IMR-90 (cell line): ENCODE measurements around the gene MERTK. TPM values are rescaled to one million over a fixed set of nuclear protein-coding genes. Genes with fewer than 3 reads are reported as not detected.
"Not testable (repeated sequence)": the region's sequence is repeated elsewhere in the genome, so short reads cannot be mapped to it uniquely, and the experiment has no call there.

Experiments used
- ATAC-seq: fragments of 200-7000 bp; cut with Tn5 transposase; 2 replicates; pipeline ENCODE4 v1.9.1; 2020; ENCODE audit warnings: low read depth, mild to moderate bottlenecking, moderate library complexity
- BruUV-seq: library from RNA; stranded (reverse); fragments of 400-500 nt; replicated peaks from 2 replicates; lab custom pipeline; 2021; lab: Mats Ljungman, UMichigan
- CTCF ChIA-PET: fragments of 300-600 bp; formaldehyde crosslinking; extraction: SDS; loops from one replicate; lab custom pipeline; 2021; ENCODE audit warnings: antibody characterized with exemption; lab: Yijun Ruan, JAX
- POLR2A ChIA-PET: fragments of 300-600 bp; sonication (Branson Sonifier 250); formaldehyde crosslinking; loops from one replicate; lab custom pipeline; 2022; ENCODE audit warnings: antibody characterized with exemption; ENCODE audit not compliant: unreplicated experiment; lab: Charles Lee
- DNase-seq: peaks from one replicate; pipeline ENCODE4 v3.0.0; 2013
- H2AFZ ChIP-seq: replicated peaks from 2 replicates; pipeline ENCODE3; 2013; ENCODE audit warnings: low read length, mild to moderate bottlenecking; ENCODE audit not compliant: poor library complexity
- H2AK5ac ChIP-seq: 2 replicates; pipeline ENCODE4 v1.6.1; 2013; ENCODE audit warnings: low read depth, low read length, inconsistent platforms
- H2AK9ac ChIP-seq: replicated peaks from 2 replicates; pipeline ENCODE3; 2013; ENCODE audit warnings: mild to moderate bottlenecking, low read depth, low read length, moderate library complexity; ENCODE audit not compliant: poor library complexity
- H2BK120ac ChIP-seq: 2 replicates; pipeline ENCODE4 v1.6.1; 2013; ENCODE audit warnings: low read depth, low read length, inconsistent platforms
- H2BK15ac ChIP-seq: 3 replicates; pipeline ENCODE4 v1.6.1; 2013; ENCODE audit warnings: low read depth, low read length, inconsistent platforms
- H2BK20ac ChIP-seq: 2 replicates; pipeline ENCODE4 v1.6.1; 2013; ENCODE audit warnings: low read depth, mild to moderate bottlenecking, inconsistent platforms, low read length, moderate library complexity
- H2BK5ac ChIP-seq: 2 replicates; pipeline ENCODE4 v1.6.1; 2013; ENCODE audit warnings: mild to moderate bottlenecking, low read depth, low read length, inconsistent platforms; ENCODE audit not compliant: poor library complexity, severe bottlenecking
- H3K14ac ChIP-seq: replicated peaks from 2 replicates; pipeline ENCODE4 v1.6.1; 2013; ENCODE audit warnings: low read depth, low read length, inconsistent platforms
- H3K18ac ChIP-seq: 2 replicates; pipeline ENCODE4 v1.6.1; 2013; ENCODE audit warnings: low read depth, low read length, control low read depth
- H3K23ac ChIP-seq: 2 replicates; pipeline ENCODE4 v1.6.1; 2013; ENCODE audit warnings: low read depth, low read length, inconsistent platforms
- H3K27ac ChIP-seq: 2 replicates; pipeline ENCODE4 v1.5.1; 2013; ENCODE audit warnings: mild to moderate bottlenecking, control low read depth, low read length; ENCODE audit not compliant: insufficient read depth
- H3K27me3 ChIP-seq: 2 replicates; pipeline ENCODE4 v1.6.1; 2013; ENCODE audit warnings: low read length; ENCODE audit not compliant: control insufficient read depth, insufficient read depth
- H3K36me3 ChIP-seq: 2 replicates; pipeline ENCODE4 v1.6.1; 2013; ENCODE audit warnings: low read length, mixed read lengths; ENCODE audit not compliant: control insufficient read depth, insufficient read depth
- H3K4ac ChIP-seq: 2 replicates; pipeline ENCODE4 v1.6.1; 2013; ENCODE audit warnings: low read depth, low read length, inconsistent platforms
- H3K4me1 ChIP-seq: 2 replicates; pipeline ENCODE4 v1.6.1; 2013; ENCODE audit warnings: low read length, mixed read lengths; ENCODE audit not compliant: control insufficient read depth, insufficient read depth
- H3K4me2 ChIP-seq: 2 replicates; pipeline ENCODE4 v1.6.1; 2013; ENCODE audit warnings: low read depth, mild to moderate bottlenecking, control low read depth, low read length, moderate library complexity
- H3K4me3 ChIP-seq: 2 replicates; pipeline ENCODE4 v1.5.1; 2013; ENCODE audit warnings: low read depth, mild to moderate bottlenecking, control low read depth, low read length, moderate library complexity; ENCODE audit not compliant: insufficient read depth
- H3K56ac ChIP-seq: 2 replicates; pipeline ENCODE4 v1.6.1; 2013; ENCODE audit warnings: low read length, inconsistent platforms; ENCODE audit not compliant: insufficient read depth; ENCODE audit errors: extremely low read depth
- H3K79me1 ChIP-seq, 2 experiments: 2 replicates each; pipeline ENCODE4 v1.6.1; 2013; ENCODE audit warnings: low read length in 2 of 2, inconsistent platforms in 1 of 2, low read depth in 1 of 2
- H3K9ac ChIP-seq: 2 replicates; pipeline ENCODE4 v1.6.1; 2013; ENCODE audit warnings: low read depth, low read length, control low read depth
- H3K9me1 ChIP-seq: 2 replicates; pipeline ENCODE4 v1.6.1; 2013; ENCODE audit warnings: low read length, inconsistent platforms; ENCODE audit not compliant: insufficient read depth
- H3K9me3 ChIP-seq: 2 replicates; pipeline ENCODE4 v1.6.1; 2013; ENCODE audit warnings: low read length; ENCODE audit not compliant: control insufficient read depth, insufficient read depth
- H4K20me1 ChIP-seq: 2 replicates; pipeline ENCODE4 v1.6.1; 2013; ENCODE audit warnings: low read length, inconsistent platforms; ENCODE audit not compliant: insufficient read depth
- H4K5ac ChIP-seq: 2 replicates; pipeline ENCODE4 v1.6.1; 2013; ENCODE audit warnings: mild to moderate bottlenecking, low read depth, low read length, control low read depth
- H4K8ac ChIP-seq, 2 experiments: 2 replicates each; pipeline ENCODE4 v1.6.1; 2013; ENCODE audit warnings: low read depth in 2 of 2, low read length in 2 of 2, control low read depth in 1 of 2, inconsistent platforms in 1 of 2
- H4K91ac ChIP-seq: 2 replicates; pipeline ENCODE4 v1.6.1; 2013; ENCODE audit warnings: low read depth, low read length, inconsistent platforms; ENCODE audit not compliant: insufficient read depth
- WGBS, 2 experiments: methylation state at CpG; one replicate each; pipeline versions ENCODE4 v1.1.5 to v1.1.7; 2013; ENCODE audit warnings: missing lambda C conversion rate in 2 of 2; ENCODE audit not compliant: insufficient read length in 1 of 2; ENCODE audit errors: extremely low coverage in 2 of 2; 5-methylcytosine and 5-hydroxymethylcytosine counted together
- dilution Hi-C: fragments of 300-500 bp; cut with HindIII; formaldehyde crosslinking; loops from one replicate; pipeline ENCODE4 v1.14.3; 2018; ENCODE audit warnings: low sequenced_read_pairs; ENCODE audit not compliant: unreplicated experiment
- in situ Hi-C: fragments of 300-500 bp; cut with MboI; formaldehyde crosslinking; loops from 3 replicates; pipeline ENCODE4 v1.14.3; 2019; ENCODE audit warnings: low sequenced_read_pairs, inconsistent platforms, mixed read lengths
- intact Hi-C: fragments of 100-400 bp; cut with micrococcal nuclease; formaldehyde crosslinking; loops from 2 replicates; pipeline ENCODE4 v1.10.0; 2022
- polyA plus RNA-seq, 3 experiments: library from polyadenylated mRNA; depleted of rRNA; stranded (reverse); fragments of >200 nt; gene quantifications; 2 replicates each; pipeline ENCODE4 v1.2.3, GENCODE V29; 2012; ENCODE audit warnings: low replicate concordance in 1 of 3
- total RNA-seq: library from RNA; depleted of rRNA; stranded (reverse); fragments of >200 nt; gene quantifications from 2 replicates; pipeline ENCODE4 v1.2.3, GENCODE V29; 2012

MERTK gene
- total and polyA plus RNA-seq, 2 of the 4 experiments (the other 2 are of a cell fraction): 0.36 to 0.62 TPM

GRCh38 chr2:112040066-112040465, 141.7 kb downstream of the MERTK start:
- H2BK120ac ChIP-seq, H3K9ac ChIP-seq, H2AK5ac ChIP-seq, H3K9me1 ChIP-seq, H2BK20ac ChIP-seq, H3K4me3 ChIP-seq, H2AK9ac ChIP-seq, ATAC-seq, H3K27me3 ChIP-seq, H3K27ac ChIP-seq, H3K36me3 ChIP-seq, DNase-seq, H4K91ac ChIP-seq, H3K4me1 ChIP-seq, H4K8ac ChIP-seq, H3K4ac ChIP-seq, H4K5ac ChIP-seq, intact Hi-C loops, in situ Hi-C loops, BruUV-seq, H3K23ac ChIP-seq, H3K56ac ChIP-seq, H2AFZ ChIP-seq, H2BK5ac ChIP-seq, H3K18ac ChIP-seq, H2BK15ac ChIP-seq, H3K4me2 ChIP-seq, POLR2A ChIA-PET, H3K14ac ChIP-seq, CTCF ChIA-PET, H4K20me1 ChIP-seq, dilution Hi-C loops, H3K79me1 ChIP-seq: not testable (repeated sequence)
- peaks cover 11% of the 10 kb centered on the region for H3K9me3 ChIP-seq
- WGBS, 2 experiments: 100% methylated on average over 1 of the region's 2 CpGs; no CpG with 5 or more reads in 1 of the 2 experiments

- H4K91ac ChIP-seq, H3K18ac ChIP-seq, H3K36me3 ChIP-seq, H4K20me1 ChIP-seq, H2AK5ac ChIP-seq, H2AK9ac ChIP-seq, H4K5ac ChIP-seq, H3K4me1 ChIP-seq, POLR2A ChIA-PET, H3K4me3 ChIP-seq, H3K27me3 ChIP-seq, in situ Hi-C loops, H2BK5ac ChIP-seq, H2BK20ac ChIP-seq, H3K79me1 ChIP-seq, H2BK120ac ChIP-seq, H3K56ac ChIP-seq, intact Hi-C loops, H3K9me1 ChIP-seq, DNase-seq, H3K14ac ChIP-seq, H4K8ac ChIP-seq, ATAC-seq, H3K4me2 ChIP-seq, CTCF ChIA-PET, dilution Hi-C loops, H3K23ac ChIP-seq, BruUV-seq, H3K27ac ChIP-seq, H3K9ac ChIP-seq, H2AFZ ChIP-seq, H3K4ac ChIP-seq, H2BK15ac ChIP-seq: not testable (repeated sequence)
- peaks cover 14% of the 10 kb centered on the region for H3K9me3 ChIP-seq
- WGBS, 2 experiments: 66% methylated on average over 4 of the region's 6 CpGs; no CpG with 5 or more reads in 1 of the 2 experiments
These were observed 143.1 kb downstream of the MERTK start for GRCh38 chr2:112041460-112041859.
